Glutamatergic neuron (in vitro differentiated cells): ENCODE data around the gene GTF2IRD1. TPM values are rescaled to one million over a fixed set of nuclear protein-coding genes. Genes with fewer than 3 reads are reported as not detected.

Source experiments
- DNase-seq: peaks from one replicate; pipeline ENCODE4 v3.0.0; 2022
- H3K27ac Mint-ChIP-seq: one replicate; pipeline ENCODE4 v1.8.0; 2020; ENCODE audit warnings: mild to moderate bottlenecking, mixed read lengths, inconsistent platforms; ENCODE audit not compliant: unreplicated experiment
- H3K27me3 Mint-ChIP-seq: one replicate; pipeline ENCODE4 v1.8.0; 2020; ENCODE audit warnings: mild to moderate bottlenecking, moderate library complexity, mixed read lengths, inconsistent platforms; ENCODE audit not compliant: unreplicated experiment
- H3K36me3 Mint-ChIP-seq: one replicate; pipeline ENCODE4 v1.8.0; 2020; ENCODE audit warnings: mild to moderate bottlenecking, mixed read lengths, inconsistent platforms; ENCODE audit not compliant: unreplicated experiment
- H3K4me1 Mint-ChIP-seq: one replicate; pipeline ENCODE4 v1.8.0; 2020; ENCODE audit warnings: mild to moderate bottlenecking, low read depth, mixed read lengths, inconsistent platforms; ENCODE audit not compliant: unreplicated experiment
- H3K4me3 Mint-ChIP-seq: one replicate; pipeline ENCODE4 v1.8.0; 2020; ENCODE audit warnings: mild to moderate bottlenecking, mixed read lengths, inconsistent platforms; ENCODE audit not compliant: unreplicated experiment
- H3K9me3 Mint-ChIP-seq: one replicate; pipeline ENCODE4 v1.8.0; 2020; ENCODE audit warnings: mild to moderate bottlenecking, moderate library complexity, mixed read lengths, inconsistent platforms; ENCODE audit not compliant: unreplicated experiment
- CTCF ChIP-seq: fragments of 200-600 bp; sonication (generic); IDR thresholded peaks from one replicate; pipeline ENCODE4 v1.5.0; 2021; ENCODE audit not compliant: partially characterized antibody, unreplicated experiment
- total RNA-seq: library from RNA; stranded (reverse); fragmentation: NEBNext Ultra II Directional; extraction: Animal tissue kit (Norgen Biotek cat#: 25700); gene quantifications from one replicate; pipeline ENCODE4 v1.2.1, GENCODE V29; 2021; ENCODE audit not compliant: unreplicated experiment

GTF2IRD1 gene
- total RNA-seq, 1 donor from 2014 or later: 59.4 TPM

- Mint-ChIP-seq H3K27ac (peak overlapping the region; percentile 17), H3K27me3 (peaks cover 6% of the 10 kb centered on the region), H3K4me1 (peaks cover 2% of the 10 kb centered on the region), H3K4me3 (peak overlapping the region; percentile 82), H3K36me3 (no peaks in the 10 kb centered on the region), H3K9me3 (peaks cover 6% of the 10 kb centered on the region)
- TF ChIP-seq CTCF: no peak
- peak; percentile 59 for DNase-seq
Measured at GRCh38 chr7:74454021-74454924, 567 bp downstream of the GTF2IRD1 start.

- peak overlapping the region; percentile 82 for H3K4me3 Mint-ChIP-seq
- H3K9me3 Mint-ChIP-seq: peaks cover 6% of the 10 kb centered on the region
- H3K27ac Mint-ChIP-seq: peak overlapping the region; percentile 17
- DNase-seq: no peak
- H3K36me3 Mint-ChIP-seq: no peaks in the 10 kb centered on the region
- H3K4me1 Mint-ChIP-seq: peaks cover 4% of the 10 kb centered on the region
- peaks cover 4% of the 10 kb centered on the region for H3K27me3 Mint-ChIP-seq
- TF ChIP-seq CTCF: no peak
Measured at GRCh38 chr7:74454925-74455288, 1.2 kb downstream of the GTF2IRD1 start.

- Mint-ChIP-seq H3K4me1 (peaks cover 4% of the 10 kb centered on the region), H3K27me3 (peaks cover 4% of the 10 kb centered on the region), H3K36me3 (no peaks in the 10 kb centered on the region), H3K9me3 (peaks cover 6% of the 10 kb centered on the region), H3K4me3 (peak overlapping the region; percentile 42), H3K27ac (no peak overlapping the region)
- TF ChIP-seq CTCF: no peak
- no peak for DNase-seq
Measured at GRCh38 chr7:74455291-74455804, 1.6 kb downstream of the GTF2IRD1 start.

- peak overlapping the region; percentile 42 for H3K4me3 Mint-ChIP-seq
- peaks cover 6% of the 10 kb centered on the region for H3K9me3 Mint-ChIP-seq
- DNase-seq: no peak
- no peak for TF ChIP-seq CTCF
- H3K27ac Mint-ChIP-seq: no peak overlapping the region
- peaks cover 4% of the 10 kb centered on the region for H3K27me3 Mint-ChIP-seq
- H3K36me3 Mint-ChIP-seq: no peaks in the 10 kb centered on the region
- peaks cover 4% of the 10 kb centered on the region for H3K4me1 Mint-ChIP-seq
Measured at GRCh38 chr7:74455928-74456327, 2.2 kb downstream of the GTF2IRD1 start.

GRCh38 chr7:74457007-74457406, 3.3 kb downstream of the GTF2IRD1 start:
- no peak for DNase-seq
- no peak overlapping the region for H3K4me3 Mint-ChIP-seq
- H3K36me3 Mint-ChIP-seq: no peaks in the 10 kb centered on the region
- H3K9me3 Mint-ChIP-seq: peaks cover 6% of the 10 kb centered on the region
- H3K4me1 Mint-ChIP-seq: peaks cover 4% of the 10 kb centered on the region
- no peak overlapping the region for H3K27ac Mint-ChIP-seq
- no peak for TF ChIP-seq CTCF
- H3K27me3 Mint-ChIP-seq: peaks cover 4% of the 10 kb centered on the region
